ENCODE measurements around the gene MYO6.

Gene MYO6

DNA sequence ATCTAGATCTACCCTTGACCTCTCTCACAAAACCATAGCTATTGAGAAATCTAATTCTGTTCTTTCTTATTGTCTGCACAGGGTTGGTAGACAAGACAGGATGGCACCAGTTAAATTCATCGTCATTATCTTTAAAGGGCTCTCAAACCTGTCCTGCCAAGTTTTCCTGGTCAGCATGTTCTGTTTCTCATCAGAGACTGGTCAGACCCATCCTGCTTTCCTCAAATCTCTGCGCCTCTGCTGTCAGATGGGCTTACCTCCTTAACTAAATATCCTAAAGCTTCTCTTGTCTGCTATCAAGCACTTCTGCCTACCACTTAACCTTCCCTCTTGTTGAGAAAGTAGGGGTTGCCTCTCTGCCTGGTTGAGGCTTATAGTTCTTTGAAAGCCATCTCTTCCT is 125.2 kb downstream of the MYO6 start:
- H3K27ac ChIP-seq (ENCODE audit: low read depth, low read length, poor library complexity, severe bottlenecking) = no peak overlapping the region
- TF ChIP-seq EZH2 (IDR thresholded peaks at IDR 0.05; ENCODE audit: borderline replicate concordance, low read length) = no peak
- TF ChIP-seq, protein P1, sequence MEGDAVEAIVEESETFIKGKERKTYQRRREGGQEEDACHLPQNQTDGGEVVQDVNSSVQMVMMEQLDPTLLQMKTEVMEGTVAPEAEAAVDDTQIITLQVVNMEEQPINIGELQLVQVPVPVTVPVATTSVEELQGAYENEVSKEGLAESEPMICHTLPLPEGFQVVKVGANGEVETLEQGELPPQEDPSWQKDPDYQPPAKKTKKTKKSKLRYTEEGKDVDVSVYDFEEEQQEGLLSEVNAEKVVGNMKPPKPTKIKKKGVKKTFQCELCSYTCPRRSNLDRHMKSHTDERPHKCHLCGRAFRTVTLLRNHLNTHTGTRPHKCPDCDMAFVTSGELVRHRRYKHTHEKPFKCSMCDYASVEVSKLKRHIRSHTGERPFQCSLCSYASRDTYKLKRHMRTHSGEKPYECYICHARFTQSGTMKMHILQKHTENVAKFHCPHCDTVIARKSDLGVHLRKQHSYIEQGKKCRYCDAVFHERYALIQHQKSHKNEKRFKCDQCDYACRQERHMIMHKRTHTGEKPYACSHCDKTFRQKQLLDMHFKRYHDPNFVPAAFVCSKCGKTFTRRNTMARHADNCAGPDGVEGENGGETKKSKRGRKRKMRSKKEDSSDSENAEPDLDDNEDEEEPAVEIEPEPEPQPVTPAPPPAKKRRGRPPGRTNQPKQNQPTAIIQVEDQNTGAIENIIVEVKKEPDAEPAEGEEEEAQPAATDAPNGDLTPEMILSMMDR (IDR thresholded peaks at IDR 0.05; ENCODE audit: low read length) = no peak
- no peaks in the 10 kb centered on the region for H3K9me2 ChIP-seq (ENCODE audit: low read depth, low read length)
- H2AFZ ChIP-seq (ENCODE audit: low read length) = no peak overlapping the region
- H4K20me1 ChIP-seq (ENCODE audit: insufficient read depth, low read length) = no peaks in the 10 kb centered on the region
- H3K4me3 ChIP-seq (ENCODE audit: low read depth, low read length, poor library complexity, severe bottlenecking) = no peak overlapping the region
- no peaks in the 10 kb centered on the region for H3K9me3 ChIP-seq (ENCODE audit: low read length)
- no peak overlapping the region for H3K4me2 ChIP-seq (ENCODE audit: low read length)
- no peaks in the 10 kb centered on the region for H3K4me1 ChIP-seq (ENCODE audit: insufficient read depth, low read length, severe bottlenecking)
- H3K79me2 ChIP-seq (ENCODE audit: insufficient read depth, low read length) = no peaks in the 10 kb centered on the region
- H3F3A ChIP-seq (ENCODE audit: insufficient read depth, low read length) = no peaks in the 10 kb centered on the region
- no peak overlapping the region for H3K9ac ChIP-seq (ENCODE audit: low read length)
- no peaks in the 10 kb centered on the region for H3K27me3 ChIP-seq (ENCODE audit: insufficient read depth, low read length)
- no peaks in the 10 kb centered on the region for H3K36me3 ChIP-seq (ENCODE audit: insufficient read depth, low read length)

GRCh38 chr6:75876152-75876551 is 127.1 kb downstream of the MYO6 start:
- Histone ChIP-seq H3K79me2 (ENCODE audit: insufficient read depth, low read length) (no peaks in the 10 kb centered on the region), H3K4me3 (ENCODE audit: low read depth, low read length, poor library complexity, severe bottlenecking) (no peak overlapping the region), H3K27ac (ENCODE audit: low read depth, low read length, poor library complexity, severe bottlenecking) (no peak overlapping the region), H4K20me1 (ENCODE audit: insufficient read depth, low read length) (no peaks in the 10 kb centered on the region), H3K9me3 (ENCODE audit: low read length) (no peaks in the 10 kb centered on the region), H3F3A (ENCODE audit: insufficient read depth, low read length) (no peaks in the 10 kb centered on the region), H3K9me2 (ENCODE audit: low read depth, low read length) (no peaks in the 10 kb centered on the region), H3K27me3 (ENCODE audit: insufficient read depth, low read length) (no peaks in the 10 kb centered on the region), H2AFZ (ENCODE audit: low read length) (no peak overlapping the region), H3K36me3 (ENCODE audit: insufficient read depth, low read length) (no peaks in the 10 kb centered on the region), H3K4me2 (ENCODE audit: low read length) (no peak overlapping the region), H3K4me1 (ENCODE audit: insufficient read depth, low read length, severe bottlenecking) (no peaks in the 10 kb centered on the region), H3K9ac (ENCODE audit: low read length) (no peak overlapping the region)
- no peak for TF ChIP-seq EZH2 (IDR thresholded peaks at IDR 0.05; ENCODE audit: borderline replicate concordance, low read length)
- TF ChIP-seq, protein P1 (IDR thresholded peaks at IDR 0.05; ENCODE audit: low read length) = no peak

DNA sequence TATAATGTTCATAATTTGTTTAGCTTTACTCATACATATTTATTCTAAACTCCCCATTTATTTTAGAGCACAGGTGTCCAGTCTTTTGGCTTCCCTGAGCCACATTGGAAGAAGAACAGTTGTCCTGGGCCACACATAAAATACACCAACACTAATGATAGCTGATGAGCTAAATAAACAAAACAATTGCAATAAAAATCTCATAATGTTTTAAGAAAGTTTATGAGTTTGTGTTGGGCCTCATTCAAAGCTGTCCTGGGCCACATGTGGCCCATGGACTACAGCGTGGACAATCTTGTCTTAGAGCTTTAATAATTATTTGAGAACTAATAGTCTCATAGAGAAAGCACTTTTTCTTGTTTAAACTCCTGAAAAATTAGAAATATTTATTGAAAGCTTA is 131.3 kb downstream of the MYO6 start:
- Histone ChIP-seq H3K27ac (ENCODE audit: low read depth, low read length, poor library complexity, severe bottlenecking) (no peak overlapping the region), H3K4me2 (ENCODE audit: low read length) (no peak overlapping the region), H3K9me3 (ENCODE audit: low read length) (no peaks in the 10 kb centered on the region), H2AFZ (ENCODE audit: low read length) (no peak overlapping the region), H3K4me1 (ENCODE audit: insufficient read depth, low read length, severe bottlenecking) (no peaks in the 10 kb centered on the region), H3K9ac (ENCODE audit: low read length) (no peak overlapping the region), H4K20me1 (ENCODE audit: insufficient read depth, low read length) (no peaks in the 10 kb centered on the region), H3K9me2 (ENCODE audit: low read depth, low read length) (no peaks in the 10 kb centered on the region), H3K79me2 (ENCODE audit: insufficient read depth, low read length) (no peaks in the 10 kb centered on the region), H3K36me3 (ENCODE audit: insufficient read depth, low read length) (no peaks in the 10 kb centered on the region), H3K4me3 (ENCODE audit: low read depth, low read length, poor library complexity, severe bottlenecking) (no peak overlapping the region), H3F3A (ENCODE audit: insufficient read depth, low read length) (no peaks in the 10 kb centered on the region), H3K27me3 (ENCODE audit: insufficient read depth, low read length) (no peaks in the 10 kb centered on the region)
- TF ChIP-seq, protein P1 (IDR thresholded peaks at IDR 0.05; ENCODE audit: low read length) = no peak
- no peak for TF ChIP-seq EZH2 (IDR thresholded peaks at IDR 0.05; ENCODE audit: borderline replicate concordance, low read length)

All from OCI-LY1 (cell line).